HepG2 (cell line): ENCODE results near the gene VGLL4. TPM values are rescaled to one million over a fixed set of nuclear protein-coding genes. Genes with fewer than 3 reads are reported as not detected.

Experiments used
- ATAC-seq: fragments of 200-7000 bp; cut with Tn5 transposase; 3 replicates; pipeline ENCODE4 v1.9.1; 2020; ENCODE audit warnings: mild to moderate bottlenecking, moderate library complexity
- BruUV-seq: library from RNA; stranded (reverse); fragments of 400-500 nt; replicated peaks from 2 replicates; lab custom pipeline; 2021; lab: Mats Ljungman, UMichigan
- CTCF ChIA-PET: fragments of 300-600 bp; formaldehyde crosslinking; extraction: SDS; loops from one replicate; lab custom pipeline; 2021; ENCODE audit warnings: low total read pairs, inconsistent platforms, low intra/inter-chr PET ratio; lab: Yijun Ruan, JAX
- POLR2A ChIA-PET: fragments of 350-600 bp; sonication (Branson Sonifier 250); formaldehyde crosslinking; loops from one replicate; lab custom pipeline; 2020; ENCODE audit warnings: antibody characterized with exemption, inconsistent platforms; lab: Yijun Ruan, JAX
- DNase-seq: peaks from one replicate; pipeline ENCODE4 v3.0.0-alpha.2; 2015; ENCODE audit warnings: low spot score
- FAIRE-seq: peaks from 3 replicates; lab custom pipeline; 2011; peaks lifted over from hg19 to GRCh38; lab: Jason Lieb, UNC
- H2AFZ ChIP-seq: one replicate; pipeline ENCODE4 v1.6.1; 2011; ENCODE audit warnings: low read length, inconsistent platforms
- H3K27ac ChIP-seq: fragments of 300-600 bp; 3 replicates; pipeline ENCODE4 v1.8.0; 2011; ENCODE audit warnings: mixed run types, mild to moderate bottlenecking, mixed read lengths, low read length, inconsistent platforms; ENCODE audit not compliant: insufficient read depth; ENCODE audit errors: extremely low read length
- H3K27me3 ChIP-seq, 2 experiments: fragments of 200-600 bp in 1 of 2; 2 replicates in 1 of 2; 3 replicates in 1 of 2; pipeline versions ENCODE4 v1.6.0 to v1.8.0; 2011; ENCODE audit warnings: low read length in 2 of 2, mild to moderate bottlenecking in 2 of 2, moderate library complexity in 2 of 2, inconsistent platforms in 1 of 2; ENCODE audit not compliant: insufficient read depth in 2 of 2, control insufficient read depth in 1 of 2
- H3K36me3 ChIP-seq, 2 experiments: fragments of 200-600 bp in 1 of 2; replicated peaks in 1 of 2; 2 replicates in 1 of 2; 3 replicates in 1 of 2; pipeline versions ENCODE4 v1.5.1 to v1.8.0; 2011; ENCODE audit warnings: low read length in 2 of 2, inconsistent platforms in 1 of 2; ENCODE audit not compliant: insufficient read depth in 2 of 2, control insufficient read depth in 1 of 2
- H3K4me1 ChIP-seq: 2 replicates; pipeline ENCODE4 v1.5.1; 2012; ENCODE audit warnings: low read length, inconsistent platforms; ENCODE audit not compliant: insufficient read depth
- H3K4me2 ChIP-seq: 2 replicates; pipeline ENCODE4 v1.6.0; 2011; ENCODE audit warnings: low read depth, low read length, inconsistent platforms
- H3K4me3 ChIP-seq, 3 experiments: fragments of 200-600 bp in 1 of 3; sonication (generic), shearing (Covaris generic) in 1 of 3; replicated peaks in 1 of 3; 2 replicates each; pipeline ENCODE4 v1.5.1; 2011 to 2016; ENCODE audit warnings: low read length in 3 of 3, inconsistent platforms in 2 of 3, low read depth in 2 of 3, mild to moderate bottlenecking in 2 of 3, control low read depth in 1 of 3, mixed read lengths in 1 of 3; ENCODE audit not compliant: insufficient read depth in 1 of 3
- H3K79me2 ChIP-seq: one replicate; pipeline ENCODE4 v1.6.1; 2011; ENCODE audit warnings: low read length, inconsistent platforms; ENCODE audit not compliant: insufficient read depth
- H3K9ac ChIP-seq: 2 replicates; pipeline ENCODE4 v1.6.0; 2011; ENCODE audit warnings: mild to moderate bottlenecking, low read depth, low read length, inconsistent platforms; ENCODE audit not compliant: insufficient read depth
- H3K9me3 ChIP-seq: 2 replicates; pipeline ENCODE4 v1.5.1; 2012; ENCODE audit warnings: mild to moderate bottlenecking, low read length
- H4K20me1 ChIP-seq: 2 replicates; pipeline ENCODE4 v1.6.0; 2011; ENCODE audit warnings: inconsistent platforms, mild to moderate bottlenecking, low read length, moderate library complexity; ENCODE audit not compliant: insufficient read depth
- ATF5 ChIP-seq: sonication (generic); formaldehyde crosslinking; IDR thresholded peaks from 2 replicates; pipeline ENCODE4 v1.4.0; 2020; ENCODE audit warnings: mild to moderate bottlenecking, low read depth, missing genetic modification reagents
- HCFC1 ChIP-seq: fragments of 150-350 bp; IDR thresholded peaks from 2 replicates; pipeline ENCODE4 v1.6.1; 2014; ENCODE audit warnings: low read depth, low read length
- MAX ChIP-seq: IDR thresholded peaks from 2 replicates; pipeline ENCODE4 v1.6.1; 2012; ENCODE audit warnings: inconsistent platforms
- NKX3-1 ChIP-seq: sonication (generic); formaldehyde crosslinking; IDR thresholded peaks from 2 replicates; pipeline ENCODE4 v1.5.0; 2020; ENCODE audit warnings: missing genetic modification reagents
- NR2C2 ChIP-seq: sonication (generic); formaldehyde crosslinking; IDR thresholded peaks from 2 replicates; pipeline ENCODE4 v1.4.0; 2020; ENCODE audit warnings: missing genetic modification reagents, mild to moderate bottlenecking, moderate library complexity, borderline replicate concordance
- PHF20 ChIP-seq: sonication (generic); formaldehyde crosslinking; IDR thresholded peaks from 2 replicates; pipeline ENCODE4 v1.5.0; 2020; ENCODE audit warnings: mild to moderate bottlenecking, missing genetic modification reagents
- SRSF1 ChIP-seq: fragments of 200-400 bp; formaldehyde crosslinking; optimal IDR thresholded peaks from 2 replicates; pipeline ENCODE3; 2017; ENCODE audit warnings: mild to moderate bottlenecking, low read depth, low read length, moderate library complexity
- STAT6 ChIP-seq: sonication (generic); formaldehyde crosslinking; IDR thresholded peaks from 2 replicates; pipeline ENCODE4 v1.4.0; 2020; ENCODE audit warnings: missing genetic modification reagents, mild to moderate bottlenecking, borderline replicate concordance
- ZFP37 ChIP-seq: sonication (generic); formaldehyde crosslinking; IDR thresholded peaks from 2 replicates; pipeline ENCODE4 v1.4.0; 2020; ENCODE audit warnings: missing genetic modification reagents, borderline replicate concordance
- ZFYVE20 ChIP-seq: sonication (generic); formaldehyde crosslinking; IDR thresholded peaks from 2 replicates; pipeline ENCODE4 v1.8.0; 2023; ENCODE audit warnings: low read depth, mild to moderate bottlenecking, moderate library complexity, missing genetic modification reagents, borderline replicate concordance
- ZNF234 ChIP-seq: sonication (generic); formaldehyde crosslinking; conservative IDR thresholded peaks from 2 replicates; pipeline ENCODE4 v1.5.1; 2020; ENCODE audit warnings: mild to moderate bottlenecking, missing genetic modification reagents
- ZNF674 ChIP-seq: sonication (generic); formaldehyde crosslinking; IDR thresholded peaks from 2 replicates; pipeline ENCODE4 v1.5.0; 2020; ENCODE audit warnings: low read depth, mild to moderate bottlenecking, missing genetic modification reagents
- ZNF678 ChIP-seq: sonication (generic); formaldehyde crosslinking; IDR thresholded peaks from 2 replicates; pipeline ENCODE4 v1.4.0; 2020; ENCODE audit warnings: mild to moderate bottlenecking, missing genetic modification reagents
- ZNF720 ChIP-seq: sonication (generic); formaldehyde crosslinking; IDR thresholded peaks from 2 replicates; pipeline ENCODE4 v1.4.0; 2020; ENCODE audit warnings: missing genetic modification reagents
- ZNF761 ChIP-seq: sonication (generic); formaldehyde crosslinking; conservative IDR thresholded peaks from 2 replicates; pipeline ENCODE4 v1.4.0; 2020; ENCODE audit warnings: mild to moderate bottlenecking, missing genetic modification reagents
- ZNF773 ChIP-seq: sonication (generic); formaldehyde crosslinking; IDR thresholded peaks from 2 replicates; pipeline ENCODE4 v1.4.0; 2020; ENCODE audit warnings: missing genetic modification reagents, borderline replicate concordance
- ZNF784 ChIP-seq: sonication (generic); formaldehyde crosslinking; IDR thresholded peaks from 2 replicates; pipeline ENCODE4 v1.5.1; 2020; ENCODE audit warnings: missing genetic modification reagents, mild to moderate bottlenecking, borderline replicate concordance
- WGBS: methylation state at CpG from one replicate; pipeline ENCODE4 v1.1.6; 2017; ENCODE audit warnings: low lambda C conversion rate; 5-methylcytosine and 5-hydroxymethylcytosine counted together
- in situ Hi-C: cut with HindIII; loops from 2 replicates; pipeline ENCODE4 v1.10.0; 2017; ENCODE audit warnings: low pct_unique_long_range_greater_than_20kb; ENCODE audit not compliant: extremely low pct_ligation_motif_present
- intact Hi-C: fragments of 100-400 bp; cut with micrococcal nuclease; formaldehyde crosslinking; loops from one replicate; pipeline ENCODE4 v1.10.0; 2022; ENCODE audit not compliant: unreplicated experiment
- polyA plus RNA-seq, 8 experiments: library from polyadenylated mRNA; depleted of rRNA in 3 of 8; stranded (reverse) in 7 of 8; unstranded in 1 of 8; fragments of >200 nt; fragmentation: Illumina TruSeq in 4 of 8; extraction: Trizol in 4 of 8; gene quantifications; 2 replicates each; pipeline versions ENCODE4 v1.2.1 to v1.2.3, GENCODE V29; 2011 to 2016; ENCODE audit warnings: low read depth in 4 of 8, missing spikeins in 1 of 8, mixed read lengths in 1 of 8; ENCODE audit not compliant: insufficient read depth in 1 of 8
- total RNA-seq, 5 experiments: library from RNA; depleted of rRNA; stranded (reverse); fragments of >200 nt; fragmentation: Illumina TruSeq; extraction: Trizol; gene quantifications; 2 replicates each; pipeline ENCODE4 v1.2.3, GENCODE V29; 2016; ENCODE audit warnings: low read depth in 1 of 5

VGLL4 gene
- total and polyA plus RNA-seq, 2 of the 13 experiments (the other 11 are each of a cell fraction or from before 2014, with no cell fraction given), result 23.2 to 39.0 TPM

GRCh38 chr3:11691767-11692531 is 48.2 kb upstream of the VGLL4 start (continued):
- no peak for TF ChIP-seq ZNF720 (CRISPR knock-in tag)
- TF ChIP-seq ZNF678, result no peak
- no peak for TF ChIP-seq SRSF1
- no peak for TF ChIP-seq NKX3-1 (CRISPR knock-in tag)

GRCh38 chr3:11690863-11691766 is 47.4 kb upstream of the VGLL4 start:
- POLR2A ChIA-PET, result no interaction called here
- no peak overlapping the region for H3K4me3 ChIP-seq
- no peaks in the 10 kb centered on the region for H3K9me3 ChIP-seq
- no peak overlapping the region for H3K27ac ChIP-seq
- 81% methylated on average over 6 of the region's 8 CpGs for WGBS
- H3K36me3 ChIP-seq, result no peaks in the 10 kb centered on the region; a peak in 1 of 5 replicates
- ATAC-seq (no peak), FAIRE-seq (peak; percentile 48), DNase-seq (peak; percentile 4)
- no peaks in the 10 kb centered on the region for H3K27me3 ChIP-seq
- no peak overlapping the region for H3K4me2 ChIP-seq
- H4K20me1 ChIP-seq, result 0 out of 2 replicates have a peak, but pooled peaks cover 7% of the 10 kb centered on the region
- H3K79me2 ChIP-seq, result no peaks in the 10 kb centered on the region
- CTCF ChIA-PET, result no interaction called here
- peaks cover under 1% of the 10 kb centered on the region; the same call in 1 of the 2 replicates for H3K4me1 ChIP-seq
- in situ Hi-C loops (no loop called here), intact Hi-C loops (no loop called here)
- BruUV-seq, result no TSS peak
- no peak overlapping the region for H2AFZ ChIP-seq
- H3K9ac ChIP-seq, result no peak overlapping the region
- no peak for TF ChIP-seq NR2C2
- TF ChIP-seq ZFP37, result no peak
- TF ChIP-seq STAT6 (CRISPR knock-in tag), result no peak
- TF ChIP-seq ZNF773, result no peak
- no peak for TF ChIP-seq ZFYVE20 (CRISPR knock-in tag)
- TF ChIP-seq HCFC1, result no peak
- no peak for TF ChIP-seq ZNF784
- TF ChIP-seq ZNF761 (CRISPR knock-in tag), result no peak
- TF ChIP-seq PHF20, result no peak
- no peak for TF ChIP-seq ATF5
- no peak for TF ChIP-seq ZNF234
- no peak for TF ChIP-seq ZNF674 (CRISPR knock-in tag)
- TF ChIP-seq MAX, result no peak
